ENCODE data around the gene ZRANB3.

ZRANB3 gene

DNA sequence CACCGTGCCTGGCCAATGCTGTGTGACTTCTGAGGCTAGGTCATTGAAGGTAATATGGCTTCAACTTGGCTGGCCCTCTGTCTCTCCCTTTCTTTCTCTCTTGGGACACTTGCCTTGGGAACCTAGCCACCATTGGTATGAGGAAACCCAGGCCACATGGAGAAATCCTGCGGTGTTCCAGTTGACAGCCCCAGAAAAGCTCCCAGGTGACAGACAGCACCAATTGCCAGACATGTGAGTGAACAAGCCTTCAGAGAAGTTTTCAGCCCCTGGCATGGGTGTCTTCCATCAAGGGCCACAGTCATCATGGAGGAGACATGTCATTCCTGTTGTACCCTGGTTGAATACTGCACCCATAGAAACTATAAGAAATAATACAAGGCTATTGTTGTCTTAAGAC, 292.4 kb downstream of the ZRANB3 start:
- DNase-seq = no peak
- H3K4me3 ChIP-seq (ENCODE audit: low read length) = no peak overlapping the region

DNA sequence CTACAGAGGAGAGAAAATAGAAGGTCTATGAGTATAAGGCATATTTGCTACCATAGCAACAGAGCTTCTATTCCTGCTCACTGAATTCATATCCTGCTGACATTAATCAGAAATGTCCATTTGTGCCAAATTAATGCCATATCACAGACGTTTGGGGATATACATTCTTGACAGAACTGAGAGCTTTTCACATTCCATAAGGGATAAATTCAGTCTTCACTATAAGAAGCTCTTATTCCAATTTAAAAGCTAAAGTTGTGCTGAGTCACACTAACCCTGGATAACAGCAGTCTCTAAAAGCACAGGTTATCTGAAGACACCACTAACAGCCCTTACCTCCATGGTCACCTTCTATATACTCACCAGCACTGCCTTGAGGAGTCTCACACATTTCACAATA, 300.9 kb downstream of the ZRANB3 start:
- Histone ChIP-seq H3K27me3 (replicated peaks; ENCODE audit: insufficient read depth, low read length) (no peaks in the 10 kb centered on the region), H3K79me2 (ENCODE audit: low read length) (no peaks in the 10 kb centered on the region), H3K9me3 (replicated peaks; ENCODE audit: insufficient read depth, low read length) (no peaks in the 10 kb centered on the region), H3K36me3 (replicated peaks; ENCODE audit: insufficient read depth, low read length) (no peaks in the 10 kb centered on the region), H4K20me1 (ENCODE audit: insufficient read depth, low read length) (no peaks in the 10 kb centered on the region), H3K9me2 (replicated peaks; ENCODE audit: insufficient read depth, low read length) (no peaks in the 10 kb centered on the region), H3K4me3 (ENCODE audit: low read length) (no peak overlapping the region), H3K9ac (ENCODE audit: low read length) (no peak overlapping the region), H3K27ac (ENCODE audit: low read length) (no peak overlapping the region), H2AFZ (ENCODE audit: low read length) (no peak overlapping the region), H3F3A (ENCODE audit: insufficient read depth, low read length) (no peaks in the 10 kb centered on the region), H3K4me1 (ENCODE audit: low read length) (no peaks in the 10 kb centered on the region), H3K4me2 (ENCODE audit: low read depth, low read length) (no peak overlapping the region)
- TF ChIP-seq, protein P1, sequence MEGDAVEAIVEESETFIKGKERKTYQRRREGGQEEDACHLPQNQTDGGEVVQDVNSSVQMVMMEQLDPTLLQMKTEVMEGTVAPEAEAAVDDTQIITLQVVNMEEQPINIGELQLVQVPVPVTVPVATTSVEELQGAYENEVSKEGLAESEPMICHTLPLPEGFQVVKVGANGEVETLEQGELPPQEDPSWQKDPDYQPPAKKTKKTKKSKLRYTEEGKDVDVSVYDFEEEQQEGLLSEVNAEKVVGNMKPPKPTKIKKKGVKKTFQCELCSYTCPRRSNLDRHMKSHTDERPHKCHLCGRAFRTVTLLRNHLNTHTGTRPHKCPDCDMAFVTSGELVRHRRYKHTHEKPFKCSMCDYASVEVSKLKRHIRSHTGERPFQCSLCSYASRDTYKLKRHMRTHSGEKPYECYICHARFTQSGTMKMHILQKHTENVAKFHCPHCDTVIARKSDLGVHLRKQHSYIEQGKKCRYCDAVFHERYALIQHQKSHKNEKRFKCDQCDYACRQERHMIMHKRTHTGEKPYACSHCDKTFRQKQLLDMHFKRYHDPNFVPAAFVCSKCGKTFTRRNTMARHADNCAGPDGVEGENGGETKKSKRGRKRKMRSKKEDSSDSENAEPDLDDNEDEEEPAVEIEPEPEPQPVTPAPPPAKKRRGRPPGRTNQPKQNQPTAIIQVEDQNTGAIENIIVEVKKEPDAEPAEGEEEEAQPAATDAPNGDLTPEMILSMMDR (IDR thresholded peaks at IDR 0.05; ENCODE audit: low read length) = no peak
- no peak for TF ChIP-seq EZH2 (optimal IDR thresholded peaks at IDR 0.05; ENCODE audit: low read depth, low read length)
- TF ChIP-seq EZH2phosphoT487 (IDR thresholded peaks at IDR 0.05; ENCODE audit: low read length) = no peak
- DNase-seq = no peak

More for the DNA sequence above, 292.4 kb downstream of the ZRANB3 start:
- H3K9me2 ChIP-seq (replicated peaks; ENCODE audit: insufficient read depth, low read length) = no peaks in the 10 kb centered on the region
- no peaks in the 10 kb centered on the region for H3K4me1 ChIP-seq (ENCODE audit: low read length)
- no peaks in the 10 kb centered on the region for H4K20me1 ChIP-seq (ENCODE audit: insufficient read depth, low read length)
- H3F3A ChIP-seq (ENCODE audit: insufficient read depth, low read length) = no peaks in the 10 kb centered on the region
- H3K27ac ChIP-seq (ENCODE audit: low read length) = no peak overlapping the region
- no peak overlapping the region for H3K9ac ChIP-seq (ENCODE audit: low read length)
- TF ChIP-seq, protein P1 (IDR thresholded peaks at IDR 0.05; ENCODE audit: low read length) = no peak
- TF ChIP-seq EZH2phosphoT487 (IDR thresholded peaks at IDR 0.05; ENCODE audit: low read length) (no peak), EZH2 (optimal IDR thresholded peaks at IDR 0.05; ENCODE audit: low read depth, low read length) (no peak)
- no peaks in the 10 kb centered on the region for H3K27me3 ChIP-seq (replicated peaks; ENCODE audit: insufficient read depth, low read length)
- H3K79me2 ChIP-seq (ENCODE audit: low read length) = no peaks in the 10 kb centered on the region
- no peak overlapping the region for H2AFZ ChIP-seq (ENCODE audit: low read length)
- no peaks in the 10 kb centered on the region for H3K9me3 ChIP-seq (replicated peaks; ENCODE audit: insufficient read depth, low read length)
- no peaks in the 10 kb centered on the region for H3K36me3 ChIP-seq (replicated peaks; ENCODE audit: insufficient read depth, low read length)
- no peak overlapping the region for H3K4me2 ChIP-seq (ENCODE audit: low read depth, low read length)

- no peaks in the 10 kb centered on the region for H3K9me3 ChIP-seq (replicated peaks; ENCODE audit: insufficient read depth, low read length)
- no peak overlapping the region for H2AFZ ChIP-seq (ENCODE audit: low read length)
- no peak overlapping the region for H3K27ac ChIP-seq (ENCODE audit: low read length)
- H3K4me2 ChIP-seq (ENCODE audit: low read depth, low read length) = no peak overlapping the region
- no peaks in the 10 kb centered on the region for H3K9me2 ChIP-seq (replicated peaks; ENCODE audit: insufficient read depth, low read length)
- H3K4me1 ChIP-seq (ENCODE audit: low read length) = no peaks in the 10 kb centered on the region
- no peak overlapping the region for H3K9ac ChIP-seq (ENCODE audit: low read length)
- DNase-seq = no peak
- no peaks in the 10 kb centered on the region for H3K27me3 ChIP-seq (replicated peaks; ENCODE audit: insufficient read depth, low read length)
- TF ChIP-seq EZH2 (optimal IDR thresholded peaks at IDR 0.05; ENCODE audit: low read depth, low read length) (no peak), EZH2phosphoT487 (IDR thresholded peaks at IDR 0.05; ENCODE audit: low read length) (no peak)
- TF ChIP-seq, protein P1 (IDR thresholded peaks at IDR 0.05; ENCODE audit: low read length) = no peak
- no peaks in the 10 kb centered on the region for H3K79me2 ChIP-seq (ENCODE audit: low read length)
- H3F3A ChIP-seq (ENCODE audit: insufficient read depth, low read length) = no peaks in the 10 kb centered on the region
- H4K20me1 ChIP-seq (ENCODE audit: insufficient read depth, low read length) = no peaks in the 10 kb centered on the region
- H3K36me3 ChIP-seq (replicated peaks; ENCODE audit: insufficient read depth, low read length) = no peaks in the 10 kb centered on the region
- no peak overlapping the region for H3K4me3 ChIP-seq (ENCODE audit: low read length)
These were observed 303.6 kb downstream of the ZRANB3 start for GRCh38 chr2:135227386-135227785.

All from MM.1S (cell line).